Chondrocyte (in vitro differentiated cells): ENCODE results near the gene ASTN2. TPM values are rescaled to one million over a fixed set of nuclear protein-coding genes. Genes with fewer than 3 reads are reported as not detected.
"Not testable (repeated sequence)": the region's sequence is repeated elsewhere in the genome, so short reads cannot be mapped to it uniquely, and the experiment has no call there.

Experiments
- DNase-seq: peaks from one replicate; pipeline ENCODE4 v3.0.0; 2021; ENCODE audit warnings: mixed read lengths, low spot score
- H3K27ac Mint-ChIP-seq: one replicate; pipeline ENCODE4 v1.8.0; 2021; ENCODE audit warnings: mild to moderate bottlenecking, moderate library complexity, mixed read lengths; ENCODE audit not compliant: unreplicated experiment
- H3K27me3 Mint-ChIP-seq: 2 replicates; pipeline ENCODE4 v1.8.0; 2021; ENCODE audit warnings: low read depth, mixed read lengths
- H3K36me3 Mint-ChIP-seq: 2 replicates; pipeline ENCODE4 v1.8.0; 2021; ENCODE audit warnings: low read depth, mixed read lengths
- H3K4me1 Mint-ChIP-seq: 2 replicates; pipeline ENCODE4 v1.8.0; 2021; ENCODE audit warnings: low read depth, mild to moderate bottlenecking, mixed read lengths
- H3K4me3 Mint-ChIP-seq: one replicate; pipeline ENCODE4 v1.8.0; 2021; ENCODE audit warnings: mild to moderate bottlenecking, moderate library complexity, mixed read lengths; ENCODE audit not compliant: unreplicated experiment
- H3K9me3 Mint-ChIP-seq: 2 replicates; pipeline ENCODE4 v1.8.0; 2021; ENCODE audit warnings: low read depth, mixed read lengths
- CTCF ChIP-seq: fragments of 200-600 bp; sonication (generic); IDR thresholded peaks from 2 replicates; pipeline ENCODE4 v1.5.0; 2021; ENCODE audit warnings: antibody characterized with exemption, mild to moderate bottlenecking, moderate library complexity
- total RNA-seq: library from RNA; stranded (reverse); gene quantifications from 3 replicates; pipeline ENCODE4 v1.2.1, GENCODE V29; 2021

ASTN2 gene
- total RNA-seq, 1 donor from 2014 or later = 3.6 TPM

DNA sequence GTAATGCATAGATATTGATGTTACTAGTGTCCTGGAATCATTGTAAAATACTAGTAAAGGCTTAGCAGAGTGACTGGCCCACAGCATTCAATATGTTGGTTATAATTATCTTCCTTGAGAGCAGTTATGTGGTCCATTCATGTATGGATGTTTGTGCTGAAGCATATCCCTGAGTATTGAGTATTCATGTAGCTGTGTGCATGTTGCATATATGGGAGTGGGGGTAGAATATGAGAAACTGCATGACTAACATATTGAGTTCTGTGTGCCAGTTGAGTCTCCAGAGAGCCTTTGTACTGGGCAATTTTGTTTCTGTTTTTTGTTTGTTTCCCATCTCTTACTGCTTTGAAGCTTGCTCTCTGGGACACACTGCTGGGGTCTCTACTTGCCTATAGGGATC lies 950.4 kb downstream of the ASTN2 start:
- no peak for DNase-seq
- Mint-ChIP-seq H3K4me1 (peaks cover 19% of the 10 kb centered on the region), H3K4me3 (no peak overlapping the region), H3K27me3 (no peaks in the 10 kb centered on the region), H3K9me3 (no peaks in the 10 kb centered on the region), H3K27ac (no peak overlapping the region), H3K36me3 (no peaks in the 10 kb centered on the region)
- TF ChIP-seq CTCF = no peak

GRCh38 chr9:116461632-116462031 lies 953.2 kb downstream of the ASTN2 start:
- no peak overlapping the region for H3K27ac Mint-ChIP-seq
- peaks cover 2% of the 10 kb centered on the region for H3K36me3 Mint-ChIP-seq
- TF ChIP-seq CTCF = no peak
- H3K9me3 Mint-ChIP-seq = peaks cover 12% of the 10 kb centered on the region
- H3K4me1 Mint-ChIP-seq = no peaks in the 10 kb centered on the region
- no peak for DNase-seq
- H3K4me3 Mint-ChIP-seq = no peak overlapping the region
- no peaks in the 10 kb centered on the region for H3K27me3 Mint-ChIP-seq

- Mint-ChIP-seq H3K27ac (no peak overlapping the region), H3K9me3 (peaks cover 20% of the 10 kb centered on the region), H3K27me3 (no peaks in the 10 kb centered on the region), H3K4me3 (no peak overlapping the region), H3K4me1 (no peaks in the 10 kb centered on the region), H3K36me3 (peaks cover 4% of the 10 kb centered on the region)
- DNase-seq = no peak
- TF ChIP-seq CTCF = no peak
These were observed 954.8 kb downstream of the ASTN2 start for GRCh38 chr9:116460026-116460425.

DNA sequence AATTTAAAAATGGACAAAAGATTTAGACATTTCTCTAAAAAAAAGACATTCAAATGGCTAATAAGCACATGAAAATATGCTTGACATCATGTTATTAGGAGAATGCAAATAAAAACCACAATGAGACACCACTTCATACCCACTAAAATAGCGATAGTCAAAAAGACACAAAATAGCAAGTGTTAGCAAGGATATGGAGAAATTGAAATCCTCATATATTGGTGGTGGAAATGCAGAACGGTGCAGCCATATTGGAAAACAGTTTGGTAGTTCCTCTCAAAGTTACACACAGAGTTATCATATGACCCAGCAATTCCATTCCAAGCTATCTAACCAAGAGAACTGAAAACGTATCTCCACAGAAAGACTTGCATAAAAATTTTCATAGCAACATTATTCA lies 955.3 kb downstream of the ASTN2 start:
- TF ChIP-seq CTCF = no peak
- H3K27me3 Mint-ChIP-seq = no peaks in the 10 kb centered on the region
- no peaks in the 10 kb centered on the region for H3K4me1 Mint-ChIP-seq

DNA sequence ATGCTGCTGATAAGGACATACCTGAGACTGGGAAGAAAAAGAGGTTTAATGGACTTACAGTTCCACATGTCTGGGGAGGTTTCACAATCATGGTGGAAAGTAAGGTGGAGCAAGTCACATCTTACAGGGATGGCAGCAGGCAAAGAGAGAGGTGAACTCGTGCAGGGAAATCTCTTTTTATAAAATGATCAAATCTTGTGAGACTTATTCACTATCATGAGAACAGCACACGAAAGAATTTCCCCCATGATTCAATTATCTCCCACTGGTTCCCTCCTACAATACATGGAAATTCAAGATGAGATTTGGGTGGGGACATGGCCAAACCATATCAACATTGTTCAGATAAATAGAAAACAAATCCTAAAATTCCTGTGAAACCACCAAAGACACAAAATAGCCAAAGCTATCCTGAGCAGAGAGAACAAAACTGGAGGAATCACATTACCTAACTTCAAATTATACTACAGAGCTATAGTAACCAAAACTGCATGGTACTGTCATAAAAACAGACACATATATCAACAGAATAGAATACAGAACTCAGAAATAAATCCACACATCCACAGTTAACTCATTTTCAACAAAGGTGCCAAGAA lies 958.3 kb downstream of the ASTN2 start:
- Mint-ChIP-seq H3K9me3 (peaks cover 20% of the 10 kb centered on the region), H3K4me3 (no peak overlapping the region), H3K4me1 (peaks cover 4% of the 10 kb centered on the region), H3K27me3 (no peaks in the 10 kb centered on the region), H3K27ac (no peak overlapping the region), H3K36me3 (peaks cover 4% of the 10 kb centered on the region)
- no peak for DNase-seq
- no peak for TF ChIP-seq CTCF

More for the DNA sequence above, 955.3 kb downstream of the ASTN2 start:
- no peak for DNase-seq
- Mint-ChIP-seq H3K27ac (no peak overlapping the region), H3K9me3 (peaks cover 20% of the 10 kb centered on the region), H3K36me3 (peaks cover 4% of the 10 kb centered on the region), H3K4me3 (no peak overlapping the region)

GRCh38 chr9:116454539-116454938 lies 960.3 kb downstream of the ASTN2 start:
- H3K4me3 Mint-ChIP-seq, H3K36me3 Mint-ChIP-seq, H3K27me3 Mint-ChIP-seq, DNase-seq, H3K27ac Mint-ChIP-seq: not testable (repeated sequence)
- Mint-ChIP-seq H3K9me3 (peaks cover 20% of the 10 kb centered on the region), H3K4me1 (peaks cover 20% of the 10 kb centered on the region)
